KOPT-K1 (cell line): ENCODE measurements around the gene C10orf143.
"Not testable (repeated sequence)": the region's sequence is repeated elsewhere in the genome, so short reads cannot be mapped to it uniquely, and the experiment has no call there.

Experiments
- H3K27ac ChIP-seq: fragments of 200-600 bp; sonication (generic); 2 replicates; pipeline ENCODE4 v1.5.1; 2016; ENCODE audit warnings: antibody characterized with exemption, mild to moderate bottlenecking, low read depth, low read length; ENCODE audit not compliant: poor library complexity, severe bottlenecking
- H3K36me3 ChIP-seq: fragments of 200-600 bp; sonication (generic); 2 replicates; pipeline ENCODE4 v1.5.1; 2017; ENCODE audit warnings: antibody characterized with exemption, mild to moderate bottlenecking, low read length, moderate library complexity; ENCODE audit not compliant: insufficient read depth
- H3K9me3 ChIP-seq: fragments of 200-600 bp; sonication (generic); 2 replicates; pipeline ENCODE4 v1.5.1; 2017; ENCODE audit warnings: antibody characterized with exemption, low read length, mild to moderate bottlenecking; ENCODE audit not compliant: insufficient read depth, poor library complexity, severe bottlenecking

The C10orf143 gene

GRCh38 chr10:130128062-130128781, 17.6 kb upstream of the C10orf143 start:
- Histone ChIP-seq H3K27ac (no peak overlapping the region), H3K9me3 (no peaks in the 10 kb centered on the region), H3K36me3 (no peaks in the 10 kb centered on the region)

- Histone ChIP-seq H3K27ac (no peak overlapping the region), H3K36me3 (no peaks in the 10 kb centered on the region), H3K9me3 (no peaks in the 10 kb centered on the region)
Measured at GRCh38 chr10:130127364-130128061, 16.9 kb upstream of the C10orf143 start.

- no peak overlapping the region for H3K27ac ChIP-seq
- H3K36me3 ChIP-seq = no peaks in the 10 kb centered on the region
- H3K9me3 ChIP-seq = peaks cover 14% of the 10 kb centered on the region
Measured at GRCh38 chr10:130121486-130122079, 11.0 kb upstream of the C10orf143 start.

- peaks cover 14% of the 10 kb centered on the region for H3K9me3 ChIP-seq
Measured at GRCh38 chr10:130117535-130117934, 6.9 kb upstream of the C10orf143 start.

GRCh38 chr10:130116942-130117341, 6.3 kb upstream of the C10orf143 start:
- not testable (repeated sequence) for H3K36me3 ChIP-seq, H3K27ac ChIP-seq
- peaks cover 14% of the 10 kb centered on the region for H3K9me3 ChIP-seq

More at GRCh38 chr10:130117535-130117934, 6.9 kb upstream of the C10orf143 start:
- H3K36me3 ChIP-seq, H3K27ac ChIP-seq: not testable (repeated sequence)

GRCh38 chr10:130112821-130113220, 2.2 kb upstream of the C10orf143 start:
- Histone ChIP-seq H3K9me3 (peaks cover 9% of the 10 kb centered on the region), H3K36me3 (no peaks in the 10 kb centered on the region)

GRCh38 chr10:130111852-130112180, 1.2 kb upstream of the C10orf143 start:
- no peaks in the 10 kb centered on the region for H3K9me3 ChIP-seq
- peak overlapping the region; percentile 84 for H3K27ac ChIP-seq
- no peaks in the 10 kb centered on the region for H3K36me3 ChIP-seq

More at GRCh38 chr10:130112821-130113220, 2.2 kb upstream of the C10orf143 start:
- no peak overlapping the region for H3K27ac ChIP-seq

GRCh38 chr10:130111113-130111851, 652 bp upstream of the C10orf143 start:
- Histone ChIP-seq H3K36me3 (no peaks in the 10 kb centered on the region), H3K9me3 (no peaks in the 10 kb centered on the region), H3K27ac (peak overlapping the region; percentile 84)

GRCh38 chr10:130109796-130110245, 809 bp downstream of the C10orf143 start:
- peak overlapping the region; percentile 84 for H3K27ac ChIP-seq
- H3K36me3 ChIP-seq = peaks cover 8% of the 10 kb centered on the region; the same call in 1 of the 2 replicates
- no peaks in the 10 kb centered on the region for H3K9me3 ChIP-seq

GRCh38 chr10:130108934-130109604, 1.6 kb downstream of the C10orf143 start:
- Histone ChIP-seq H3K36me3 (peaks cover 8% of the 10 kb centered on the region; the same call in 1 of the 2 replicates), H3K9me3 (no peaks in the 10 kb centered on the region), H3K27ac (no peak overlapping the region)

- H3K36me3 ChIP-seq, H3K9me3 ChIP-seq, H3K27ac ChIP-seq: not testable (repeated sequence)
Measured at GRCh38 chr10:130108146-130108545, 2.5 kb downstream of the C10orf143 start.

- H3K36me3 ChIP-seq = peaks cover 8% of the 10 kb centered on the region; the same call in 1 of the 2 replicates
- H3K9me3 ChIP-seq = no peaks in the 10 kb centered on the region
- H3K27ac ChIP-seq = no peak overlapping the region
Measured at GRCh38 chr10:130105724-130106123, 4.9 kb downstream of the C10orf143 start.

- H3K27ac ChIP-seq = no peak overlapping the region
- H3K9me3 ChIP-seq = no peaks in the 10 kb centered on the region
- H3K36me3 ChIP-seq = no peaks in the 10 kb centered on the region; the same call in 1 of the 2 replicates
Measured at GRCh38 chr10:130099344-130099743, 11.3 kb downstream of the C10orf143 start.

GRCh38 chr10:130090565-130090964, 20.1 kb downstream of the C10orf143 start:
- not testable (repeated sequence) for H3K9me3 ChIP-seq, H3K27ac ChIP-seq, H3K36me3 ChIP-seq
